Activated B cell treated with CpG ODN at 0.5 μM for 24 hours (primary cell): ENCODE results near the gene TRIM56. TPM values are rescaled to one million over a fixed set of nuclear protein-coding genes. Genes with fewer than 3 reads are reported as not detected.
"Not testable (repeated sequence)": the region's sequence is repeated elsewhere in the genome, so short reads cannot be mapped to it uniquely, and the experiment has no call there.

Experiments
- ATAC-seq: fragments of 200-7000 bp; cut with Tn5 transposase; one replicate; pipeline ENCODE4 v1.10.0; 2021; ENCODE audit warnings: low read depth, mild to moderate bottlenecking, moderate library complexity
- CTCF ChIA-PET: fragments of 350-600 bp; sonication (Branson Sonifier 250); formaldehyde crosslinking; loops from one replicate; lab custom pipeline; 2021; ENCODE audit warnings: antibody characterized with exemption; lab: Charles Lee
- POLR2A ChIA-PET: fragments of 350-600 bp; sonication (Branson Sonifier 250); formaldehyde crosslinking; loops from one replicate; lab custom pipeline; 2021; ENCODE audit warnings: antibody characterized with exemption; lab: Charles Lee
- DNase-seq: peaks from one replicate; pipeline ENCODE4 v3.0.0; 2022
- H3K27ac Mint-ChIP-seq: one replicate; pipeline ENCODE4 v1.8.0; 2020; ENCODE audit warnings: mixed read lengths
- H3K27me3 Mint-ChIP-seq: one replicate; pipeline ENCODE4 v1.8.0; 2021; ENCODE audit warnings: mixed read lengths
- H3K36me3 Mint-ChIP-seq: one replicate; pipeline ENCODE4 v1.8.0; 2021; ENCODE audit warnings: low read depth, mixed read lengths
- H3K4me1 Mint-ChIP-seq: one replicate; pipeline ENCODE4 v1.8.0; 2021; ENCODE audit warnings: mixed read lengths
- H3K4me3 Mint-ChIP-seq: one replicate; pipeline ENCODE4 v1.8.0; 2020; ENCODE audit warnings: mild to moderate bottlenecking, mixed read lengths
- H3K9me3 Mint-ChIP-seq: one replicate; pipeline ENCODE4 v1.8.0; 2020; ENCODE audit warnings: mixed read lengths
- intact Hi-C: fragments of 100-400 bp; cut with micrococcal nuclease; formaldehyde crosslinking; loops from one replicate; pipeline ENCODE4 v1.15.1; 2024
- total RNA-seq: library from RNA; stranded (reverse); gene quantifications from 2 replicates; pipeline ENCODE4 v1.2.3, GENCODE V29; 2022
- TF ChIP-seq, protein P1 (sequence below): fragments of 200-600 bp; IDR thresholded peaks from one replicate; pipeline ENCODE4 v1.8.0; 2022; ENCODE audit warnings: antibody characterized with exemption, mild to moderate bottlenecking

Gene TRIM56
- total RNA-seq, 1 donor from 2014 or later = 57.5 TPM

DNA sequence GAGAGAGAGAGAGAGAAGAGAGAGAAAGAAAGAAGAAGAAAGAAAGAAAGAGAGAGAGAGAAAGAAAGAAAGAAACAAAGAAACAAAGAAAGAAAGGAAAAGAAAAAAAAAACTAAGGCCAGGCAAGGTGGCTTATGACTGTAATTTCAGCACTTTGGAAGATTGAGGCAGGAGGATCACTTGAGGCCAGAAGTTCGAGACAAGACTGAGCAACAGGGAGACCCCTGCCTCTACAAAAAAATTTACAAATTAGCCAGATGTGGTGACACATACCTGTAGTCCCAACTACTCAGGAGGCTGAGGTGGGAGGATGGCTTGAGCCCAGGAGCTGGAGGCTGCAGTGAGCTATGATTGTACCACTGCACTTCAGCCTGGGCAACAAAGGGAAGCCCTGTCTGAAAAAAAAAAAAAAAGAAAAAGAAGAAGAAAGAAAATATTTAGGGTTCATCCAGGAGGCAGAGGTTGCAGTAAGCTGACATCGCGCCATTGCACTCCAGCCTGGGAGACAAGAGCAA, 44.4 kb downstream of the TRIM56 start:
- Mint-ChIP-seq H3K36me3 (no peaks in the 10 kb centered on the region), H3K27ac (no peak overlapping the region), H3K27me3 (peaks cover 29% of the 10 kb centered on the region), H3K4me1 (peaks cover 36% of the 10 kb centered on the region), H3K9me3 (no peaks in the 10 kb centered on the region), H3K4me3 (no peak overlapping the region)
- TF ChIP-seq, protein P1, sequence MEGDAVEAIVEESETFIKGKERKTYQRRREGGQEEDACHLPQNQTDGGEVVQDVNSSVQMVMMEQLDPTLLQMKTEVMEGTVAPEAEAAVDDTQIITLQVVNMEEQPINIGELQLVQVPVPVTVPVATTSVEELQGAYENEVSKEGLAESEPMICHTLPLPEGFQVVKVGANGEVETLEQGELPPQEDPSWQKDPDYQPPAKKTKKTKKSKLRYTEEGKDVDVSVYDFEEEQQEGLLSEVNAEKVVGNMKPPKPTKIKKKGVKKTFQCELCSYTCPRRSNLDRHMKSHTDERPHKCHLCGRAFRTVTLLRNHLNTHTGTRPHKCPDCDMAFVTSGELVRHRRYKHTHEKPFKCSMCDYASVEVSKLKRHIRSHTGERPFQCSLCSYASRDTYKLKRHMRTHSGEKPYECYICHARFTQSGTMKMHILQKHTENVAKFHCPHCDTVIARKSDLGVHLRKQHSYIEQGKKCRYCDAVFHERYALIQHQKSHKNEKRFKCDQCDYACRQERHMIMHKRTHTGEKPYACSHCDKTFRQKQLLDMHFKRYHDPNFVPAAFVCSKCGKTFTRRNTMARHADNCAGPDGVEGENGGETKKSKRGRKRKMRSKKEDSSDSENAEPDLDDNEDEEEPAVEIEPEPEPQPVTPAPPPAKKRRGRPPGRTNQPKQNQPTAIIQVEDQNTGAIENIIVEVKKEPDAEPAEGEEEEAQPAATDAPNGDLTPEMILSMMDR = no peak
- DNase-seq = no peak
- intact Hi-C loops = no loop called here
- ATAC-seq = no peak
- ChIA-PET POLR2A (interaction anchor here (0.7 kb wide), 1 partner anchor 23 kb away, joined by 4 read pairs; no protein-coding TSS in a partner anchor), CTCF (no interaction called here)

DNA sequence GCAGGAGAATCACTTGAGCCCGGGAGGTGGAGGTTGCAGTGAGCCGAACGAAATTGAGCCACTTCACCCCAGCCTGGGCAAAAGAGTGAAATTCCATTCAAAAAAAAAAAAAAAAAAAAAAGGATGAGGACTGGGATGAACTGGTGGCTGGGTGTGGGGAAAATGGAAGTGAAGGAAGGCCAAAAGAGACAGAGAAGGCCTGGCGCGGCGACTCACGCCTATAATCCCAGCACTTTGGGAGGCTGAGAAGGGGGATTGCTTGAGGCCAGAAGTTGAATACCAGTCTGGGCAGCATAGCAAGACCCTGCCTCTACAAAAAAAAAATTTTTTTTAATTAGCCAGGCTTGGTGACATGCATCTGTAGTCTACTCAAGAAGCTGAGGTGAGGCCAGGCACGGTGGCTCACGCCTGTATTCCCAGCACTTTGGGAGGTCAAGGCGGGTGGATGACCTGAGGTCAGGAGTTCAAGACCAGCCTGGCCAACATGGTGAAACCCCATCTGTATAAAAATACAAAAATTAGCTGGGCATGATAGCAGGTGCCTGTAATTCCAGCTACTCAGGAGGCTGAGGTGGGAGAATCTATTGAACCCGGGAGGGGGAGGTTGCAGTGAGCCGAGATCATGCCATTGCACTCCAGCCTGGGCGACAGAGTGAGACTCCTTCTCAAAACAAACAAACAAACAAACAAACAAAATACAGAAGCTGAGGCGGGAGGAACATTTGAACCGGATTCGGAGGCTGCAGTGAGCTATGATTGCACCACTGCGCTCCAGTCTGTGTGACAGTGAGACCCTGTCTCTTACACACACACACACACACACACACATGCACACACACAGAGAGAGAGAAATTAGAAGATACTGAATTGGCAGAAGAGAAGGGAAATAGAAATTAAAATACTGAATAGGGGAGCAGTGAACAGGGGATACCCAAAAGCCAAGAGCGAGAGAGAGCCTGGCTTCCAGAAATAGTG, 47.6 kb downstream of the TRIM56 start:
- H3K27me3 Mint-ChIP-seq = peaks cover 30% of the 10 kb centered on the region
- H3K4me3 Mint-ChIP-seq, H3K9me3 Mint-ChIP-seq, H3K36me3 Mint-ChIP-seq, DNase-seq, H3K27ac Mint-ChIP-seq, ATAC-seq, intact Hi-C loops: not testable (repeated sequence)
- ChIA-PET CTCF (interaction anchor here (1.5 kb wide), 1 partner anchor 11 kb away, joined by 6 read pairs; no protein-coding TSS in a partner anchor), POLR2A (interaction anchor here (0.7 kb wide), 1 partner anchor 160 kb away, joined by 6 read pairs; no protein-coding TSS in a partner anchor)
- H3K4me1 Mint-ChIP-seq = peaks cover 15% of the 10 kb centered on the region

DNA sequence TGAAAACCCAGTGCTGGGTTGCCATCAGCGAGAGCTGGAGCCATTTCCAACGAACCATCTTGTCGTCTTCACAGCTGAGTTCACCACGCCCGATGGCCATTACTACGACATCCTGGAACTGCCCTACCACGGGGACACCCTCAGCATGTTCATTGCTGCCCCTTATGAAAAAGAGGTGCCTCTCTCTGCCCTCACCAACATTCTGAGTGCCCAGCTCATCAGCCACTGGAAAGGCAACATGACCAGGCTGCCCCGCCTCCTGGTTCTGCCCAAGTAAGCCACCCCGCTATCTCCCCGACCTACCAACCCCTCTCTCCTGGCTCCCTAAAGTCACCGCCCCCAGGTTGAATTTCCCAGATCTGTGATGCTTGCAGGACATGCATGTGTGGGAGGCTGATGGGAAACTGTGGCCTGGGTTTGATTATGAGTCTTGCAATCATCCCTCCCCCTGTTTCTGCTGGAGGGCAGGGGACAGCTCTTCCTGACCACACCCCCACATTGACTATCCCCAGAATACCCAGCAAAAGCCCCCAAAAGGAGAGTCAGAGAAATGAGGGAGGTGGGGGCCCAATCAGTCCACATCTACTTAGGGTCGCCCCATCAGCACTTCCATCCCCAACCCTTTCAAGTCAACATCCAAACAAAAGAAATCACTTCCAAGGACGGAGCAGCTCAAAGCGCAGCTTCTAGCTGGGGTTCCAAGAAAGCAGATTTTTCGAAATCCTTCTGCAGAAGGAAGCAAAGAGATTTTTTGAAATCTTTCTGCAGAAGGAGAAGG, 48.5 kb downstream of the TRIM56 start:
- ChIA-PET POLR2A (no interaction called here), CTCF (interaction anchor here (1.5 kb wide), 2 partner anchors 10 to 59 kb away, joined by 3 to 6 read pairs; no protein-coding TSS in a partner anchor)
- DNase-seq (no peak), ATAC-seq (no peak)
- H3K4me3 Mint-ChIP-seq = no peak overlapping the region
- H3K27ac Mint-ChIP-seq = no peak overlapping the region
- H3K27me3 Mint-ChIP-seq = peaks cover 30% of the 10 kb centered on the region
- intact Hi-C loops = no loop called here
- TF ChIP-seq, protein P1 = no peak
- H3K4me1 Mint-ChIP-seq = peaks cover 18% of the 10 kb centered on the region
- no peaks in the 10 kb centered on the region for H3K9me3 Mint-ChIP-seq
- H3K36me3 Mint-ChIP-seq = no peaks in the 10 kb centered on the region

DNA sequence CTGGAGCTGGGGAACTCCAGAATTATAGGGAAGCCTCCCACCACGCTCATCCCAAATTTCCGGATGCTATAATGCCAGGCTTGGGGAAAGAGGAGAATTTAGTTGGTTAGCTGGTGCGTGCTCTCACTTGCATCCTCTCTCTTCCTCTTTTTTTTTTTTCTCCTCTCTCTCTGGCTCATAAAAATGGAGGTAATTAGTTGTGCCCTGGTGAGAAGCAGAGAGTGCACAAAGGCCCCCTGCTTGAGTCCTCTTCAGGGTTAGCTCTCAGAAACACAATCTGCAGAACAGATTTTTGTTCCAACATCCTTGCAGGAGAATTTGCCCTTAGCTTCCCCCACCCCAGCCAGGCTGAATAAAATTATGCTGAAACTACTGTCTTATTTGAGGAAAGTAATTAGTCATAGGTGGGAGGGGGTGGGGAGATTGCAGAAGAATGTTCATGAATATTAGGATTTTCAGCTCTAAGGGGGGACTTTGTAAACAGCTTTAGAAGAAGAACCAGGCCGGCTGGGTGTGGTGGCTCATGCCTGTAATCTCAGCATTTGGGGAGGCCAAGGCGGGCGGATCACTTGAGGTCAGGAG, 49.2 kb downstream of the TRIM56 start:
- Mint-ChIP-seq H3K9me3 (no peaks in the 10 kb centered on the region), H3K4me3 (no peak overlapping the region), H3K27ac (no peak overlapping the region), H3K36me3 (no peaks in the 10 kb centered on the region), H3K4me1 (peaks cover 20% of the 10 kb centered on the region), H3K27me3 (peaks cover 30% of the 10 kb centered on the region)
- TF ChIP-seq, protein P1 = no peak
- POLR2A ChIA-PET = no interaction called here
- CTCF ChIA-PET = interaction anchor here (1.5 kb wide), 1 partner anchor 58 kb away, joined by 3 read pairs; no protein-coding TSS in a partner anchor
- no peak for DNase-seq
- intact Hi-C loops = no loop called here
- no peak for ATAC-seq
